KMS-11 (cell line): Measurements from ENCODE around the gene TIMM17A.
A peak's percentile ranks its signal among the peaks of the same experiment; 100 is the strongest.

Source experiments
- H2AFZ ChIP-seq: fragments of 200-600 bp; sonication (generic); 2 replicates; pipeline ENCODE4 v1.6.1; 2016; ENCODE audit warnings: antibody characterized with exemption, mixed run types, low read depth
- H3K27ac ChIP-seq: fragments of 200-600 bp; sonication (generic); 2 replicates; pipeline ENCODE4 v1.6.1; 2016; ENCODE audit warnings: mild to moderate bottlenecking, mixed run types
- H3K27me3 ChIP-seq: fragments of 200-600 bp; sonication (generic); 2 replicates; pipeline ENCODE4 v1.6.1; 2017; ENCODE audit warnings: mild to moderate bottlenecking, low read depth, mixed run types, moderate library complexity; ENCODE audit not compliant: insufficient read depth
- H3K36me3 ChIP-seq: fragments of 200-600 bp; sonication (generic); 2 replicates; pipeline ENCODE4 v1.6.1; 2017; ENCODE audit warnings: mild to moderate bottlenecking, mixed run types; ENCODE audit not compliant: insufficient read depth
- H3K4me1 ChIP-seq: fragments of 200-600 bp; sonication (generic); 2 replicates; pipeline ENCODE4 v1.6.1; 2016; ENCODE audit warnings: mild to moderate bottlenecking, low read depth, mixed run types; ENCODE audit not compliant: poor library complexity, severe bottlenecking
- H3K4me2 ChIP-seq: fragments of 200-600 bp; sonication (generic); 2 replicates; pipeline ENCODE4 v1.7.0; 2016; ENCODE audit warnings: mild to moderate bottlenecking, mixed run types
- H3K4me3 ChIP-seq: fragments of 200-600 bp; sonication (generic); IDR thresholded peaks from 2 replicates; pipeline ENCODE4 v1.6.1; 2017; ENCODE audit warnings: low read depth, low read length, mixed read lengths; ENCODE audit not compliant: insufficient read depth
- H3K79me2 ChIP-seq: fragments of 200-600 bp; sonication (generic); 2 replicates; pipeline ENCODE4 v1.6.1; 2016; ENCODE audit warnings: low read depth, mixed run types; ENCODE audit not compliant: insufficient read depth
- H3K9ac ChIP-seq: fragments of 200-600 bp; sonication (generic); 2 replicates; pipeline ENCODE4 v1.6.1; 2016; ENCODE audit warnings: mild to moderate bottlenecking, mixed run types
- H4K20me1 ChIP-seq: fragments of 200-600 bp; sonication (generic); 2 replicates; pipeline ENCODE4 v1.6.1; 2016; ENCODE audit warnings: mild to moderate bottlenecking, mixed run types; ENCODE audit not compliant: insufficient read depth
- CTCF ChIP-seq: fragments of 200-600 bp; sonication (generic); conservative IDR thresholded peaks from 2 replicates; pipeline ENCODE4 v1.6.1; 2017; ENCODE audit warnings: low read depth, mild to moderate bottlenecking, antibody characterized with exemption, low read length, moderate library complexity, mixed read lengths

TIMM17A gene

GRCh38 chr1:201999625-202000238, 44.4 kb downstream of the TIMM17A start:
- TF ChIP-seq CTCF, result peak; percentile 94
- Histone ChIP-seq H3K4me3 (no peak overlapping the region), H3K4me1 (no peaks in the 10 kb centered on the region), H3K36me3 (no peaks in the 10 kb centered on the region), H4K20me1 (no peaks in the 10 kb centered on the region), H3K79me2 (no peaks in the 10 kb centered on the region), H2AFZ (no peak overlapping the region), H3K4me2 (no peak overlapping the region), H3K27ac (no peak overlapping the region), H3K27me3 (no peaks in the 10 kb centered on the region), H3K9ac (no peak overlapping the region)

GRCh38 chr1:202002507-202002906, 47.2 kb downstream of the TIMM17A start:
- no peak overlapping the region for H3K4me3 ChIP-seq
- no peak overlapping the region for H2AFZ ChIP-seq
- H3K79me2 ChIP-seq, result no peaks in the 10 kb centered on the region
- no peak for TF ChIP-seq CTCF
- H4K20me1 ChIP-seq, result no peaks in the 10 kb centered on the region
- no peaks in the 10 kb centered on the region for H3K36me3 ChIP-seq
- no peak overlapping the region for H3K4me2 ChIP-seq
- H3K27ac ChIP-seq, result no peak overlapping the region
- H3K9ac ChIP-seq, result no peak overlapping the region
- no peaks in the 10 kb centered on the region for H3K4me1 ChIP-seq
- no peaks in the 10 kb centered on the region for H3K27me3 ChIP-seq

GRCh38 chr1:202004711-202005110, 49.4 kb downstream of the TIMM17A start:
- no peak for TF ChIP-seq CTCF
- no peak overlapping the region for H3K9ac ChIP-seq
- H3K4me2 ChIP-seq, result no peak overlapping the region
- no peaks in the 10 kb centered on the region for H3K27me3 ChIP-seq
- H3K4me1 ChIP-seq, result peaks cover 7% of the 10 kb centered on the region
- H3K4me3 ChIP-seq, result no peak overlapping the region
- H2AFZ ChIP-seq, result no peak overlapping the region
- H4K20me1 ChIP-seq, result no peaks in the 10 kb centered on the region
- H3K27ac ChIP-seq, result no peak overlapping the region
- no peaks in the 10 kb centered on the region for H3K79me2 ChIP-seq
- no peaks in the 10 kb centered on the region for H3K36me3 ChIP-seq

GRCh38 chr1:202005958-202006357, 50.7 kb downstream of the TIMM17A start:
- H3K4me2 ChIP-seq, result no peak overlapping the region
- no peaks in the 10 kb centered on the region for H3K36me3 ChIP-seq
- H3K9ac ChIP-seq, result no peak overlapping the region
- TF ChIP-seq CTCF, result peak; percentile 62
- H3K27ac ChIP-seq, result no peak overlapping the region
- no peaks in the 10 kb centered on the region for H3K79me2 ChIP-seq
- H3K4me1 ChIP-seq, result peaks cover 20% of the 10 kb centered on the region
- H3K4me3 ChIP-seq, result no peak overlapping the region
- no peaks in the 10 kb centered on the region for H4K20me1 ChIP-seq
- no peak overlapping the region for H2AFZ ChIP-seq
- H3K27me3 ChIP-seq, result no peaks in the 10 kb centered on the region
